Motor neuron (in vitro differentiated cells): ENCODE results near the gene IQCC. TPM values are rescaled to one million over a fixed set of nuclear protein-coding genes. Genes with fewer than 3 reads are reported as not detected.
A peak's percentile ranks its signal among the peaks of the same experiment; 100 is the strongest.

Experiments
- ATAC-seq, 8 experiments: fragments of 200-7000 bp; cut with Tn5 transposase; replicated peaks in 6 of 8; 2 replicates each; pipeline ENCODE4 v1.8.0; 2021; ENCODE audit warnings: mild to moderate bottlenecking in 8 of 8, moderate library complexity in 8 of 8
- H3K27ac ChIP-seq, 2 donors: fragments of 250-450 bp; sonication (Bioruptor Pico); 2 replicates each; pipeline ENCODE4 v1.9.0; 2021; ENCODE audit warnings: antibody characterized with exemption in 2 of 2, mild to moderate bottlenecking in 2 of 2, moderate library complexity in 1 of 2
- H3K4me1 ChIP-seq, 2 donors: fragments of 250-450 bp; sonication (Bioruptor Pico); replicated peaks in 1 of 2; 2 replicates each; pipeline ENCODE4 v1.6.1; 2021; ENCODE audit warnings: antibody characterized with exemption in 2 of 2, mild to moderate bottlenecking in 2 of 2, moderate library complexity in 1 of 2
- H3K4me3 ChIP-seq, 5 donors: fragments of 250-450 bp; sonication (Bioruptor Pico); 2 replicates each; pipeline ENCODE4 v1.9.0; 2021; ENCODE audit warnings: antibody characterized with exemption in 5 of 5, mild to moderate bottlenecking in 5 of 5, moderate library complexity in 4 of 5
- WGBS, 10 experiments: fragments of 450-650 bp; shearing (Covaris generic); methylation state at CpG; one replicate each; pipeline ENCODE4 v1.0.0; 2022; 5-methylcytosine and 5-hydroxymethylcytosine counted together
- in situ Hi-C, 9 experiments: fragments of 400-800 bp; cut with MboI; loops; one replicate each; pipeline ENCODE4 v1.15.0; 2021; ENCODE audit warnings: low sequenced_read_pairs in 9 of 9, low pct_unique_long_range_greater_than_20kb in 2 of 9; ENCODE audit not compliant: unreplicated experiment in 9 of 9
- total RNA-seq, 8 experiments: library from RNA; unstranded; fragments of 300-600 nt; gene quantifications; 2 replicates each; pipeline versions ENCODE4 v1.2.3 to v1.2.4, GENCODE V29; 2022

Gene IQCC
- total RNA-seq, 8 experiments from 2014 or later, result 0.97 to 13.7 (median 6.7) TPM

DNA sequence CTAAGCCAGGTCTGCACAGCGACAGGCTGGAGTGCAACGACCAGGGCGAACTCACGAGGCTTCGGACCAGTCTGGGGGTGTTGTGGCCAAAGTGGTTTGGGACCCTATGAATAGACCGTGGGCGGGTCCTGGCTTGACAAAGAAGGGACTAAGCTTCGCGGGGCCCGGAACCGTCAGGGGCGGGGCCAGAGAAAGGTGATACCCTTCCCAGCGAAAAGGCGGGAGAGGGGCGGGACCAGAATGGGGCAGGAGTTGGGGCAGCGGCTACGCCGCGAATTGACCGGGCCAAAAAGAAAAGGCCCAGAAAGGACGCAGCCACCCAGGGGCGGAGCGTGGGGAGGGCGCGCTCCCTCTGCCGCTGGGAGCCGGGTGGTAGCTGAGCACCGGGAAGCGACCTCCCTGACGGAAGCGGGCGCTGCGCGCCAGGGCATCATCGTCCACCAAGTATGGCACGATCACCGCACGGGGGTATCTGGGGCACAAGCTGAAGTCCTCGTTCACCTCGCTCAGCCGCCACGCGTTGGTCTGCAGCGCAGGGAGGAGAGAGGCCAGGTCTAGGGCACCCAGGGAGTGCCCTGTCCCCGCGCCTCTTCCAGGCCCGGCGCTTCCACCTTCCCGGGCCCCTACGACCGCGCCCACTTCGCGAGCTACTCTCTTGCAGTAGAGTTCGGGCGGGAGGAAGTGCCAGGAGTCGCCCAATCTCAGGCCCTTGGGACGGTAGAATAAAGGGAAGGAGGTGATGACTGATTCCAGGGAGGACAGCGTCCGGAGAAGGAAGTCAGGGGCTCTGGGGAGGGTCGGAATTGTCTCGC lies 34.9 kb downstream of the IQCC start:
- peak; percentile 42 to 78 (median 56) for ATAC-seq
- Histone ChIP-seq H3K27ac (peak overlapping the region in 1 of 2 donors; percentile 28), H3K4me3 (peak overlapping the region; percentile 15 to 41 (median 35)), H3K4me1 (peaks cover 10 to 22% of the 10 kb centered on the region in 2 donors)
- 0 to 18% (median 6%) methylated on average over 4 to 14 of the region's 62 CpGs; no CpG with 5 or more reads in 5 of the 10 experiments for WGBS, 10 experiments
- in situ Hi-C loops, result no loop called here

DNA sequence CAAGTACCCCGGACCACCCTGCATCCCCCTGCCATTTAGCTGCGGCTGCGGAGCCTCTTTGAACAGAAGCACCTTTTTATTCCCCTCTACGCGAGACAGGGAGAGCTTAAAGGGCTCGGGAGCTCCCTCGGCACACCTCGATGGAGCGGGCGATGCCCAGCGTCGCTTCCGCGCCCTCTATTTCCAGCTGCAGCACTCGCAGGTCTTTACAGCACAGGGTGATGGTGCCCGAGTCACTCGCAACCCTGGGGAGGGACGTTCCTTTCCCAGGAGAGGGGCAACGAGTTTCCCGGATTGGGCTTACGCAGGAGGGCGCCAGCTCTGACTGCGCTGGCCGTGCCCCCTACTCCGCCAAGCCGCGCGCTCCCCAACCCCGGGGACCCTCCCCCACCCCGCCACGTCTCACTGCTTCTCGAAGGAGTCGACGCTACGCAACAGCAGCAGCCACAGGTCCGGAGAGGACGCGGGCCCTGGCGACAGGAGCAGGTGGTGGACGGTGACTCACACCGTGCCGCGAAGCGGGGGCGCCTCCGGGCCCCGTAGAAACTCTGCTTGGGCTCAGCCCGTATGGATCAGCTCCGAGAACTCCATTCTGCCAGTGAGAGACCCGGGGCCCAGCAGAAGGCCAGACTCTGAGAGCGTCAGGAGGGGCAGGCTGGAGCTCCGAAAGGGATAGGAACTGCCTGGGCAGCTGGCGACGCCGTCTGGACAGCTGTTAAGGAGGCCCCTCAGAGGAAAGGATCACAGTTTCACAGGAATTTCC lies 35.7 kb downstream of the IQCC start:
- Histone ChIP-seq H3K4me1 (peaks cover 10 to 22% of the 10 kb centered on the region in 2 donors), H3K27ac (peak overlapping the region in 1 of 2 donors; percentile 28), H3K4me3 (peak overlapping the region; percentile 15 to 41 (median 35))
- 0 to 13% (median 1%) methylated on average over 3 to 19 of the region's 55 CpGs; no CpG with 5 or more reads in 4 of the 10 experiments for WGBS, 10 experiments
- in situ Hi-C loops, result no loop called here
- ATAC-seq, result peak; percentile 42 to 84 (median 76)

DNA sequence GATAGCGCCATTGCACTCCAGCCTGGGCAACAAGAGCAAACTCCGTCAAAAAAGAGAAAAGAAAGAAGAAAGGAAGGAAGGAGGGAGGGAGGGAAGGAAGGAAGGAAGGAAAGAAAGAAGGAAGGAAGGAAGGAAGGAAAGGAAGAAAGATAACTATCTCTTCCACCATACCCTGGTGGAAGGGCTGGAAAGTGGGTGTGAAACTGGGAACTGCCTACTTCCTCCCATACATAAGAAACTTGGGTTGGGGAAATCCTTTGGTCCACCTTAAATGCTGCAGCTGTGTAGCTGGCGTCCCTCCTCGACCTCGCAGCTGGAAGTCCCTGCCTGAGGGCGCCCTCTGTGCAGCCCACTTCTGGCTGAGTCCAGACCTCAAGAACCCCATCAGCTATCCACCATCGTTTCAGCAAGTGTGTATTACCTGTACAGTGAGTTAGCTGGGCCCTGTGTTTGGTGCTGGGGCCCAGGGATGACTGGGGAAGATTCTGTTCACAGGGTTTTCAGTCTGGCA lies 36.9 kb downstream of the IQCC start:
- Histone ChIP-seq H3K4me1 (peaks cover 10 to 22% of the 10 kb centered on the region in 2 donors), H3K4me3 (no peak overlapping the region), H3K27ac (no peak overlapping the region)
- WGBS, 10 experiments, result 20 to 100% (median 47%) methylated on average over 1 to 7 of the region's 7 CpGs; no CpG with 5 or more reads in 1 of the 10 experiments
- in situ Hi-C loops, result no loop called here
- ATAC-seq, result no peak

DNA sequence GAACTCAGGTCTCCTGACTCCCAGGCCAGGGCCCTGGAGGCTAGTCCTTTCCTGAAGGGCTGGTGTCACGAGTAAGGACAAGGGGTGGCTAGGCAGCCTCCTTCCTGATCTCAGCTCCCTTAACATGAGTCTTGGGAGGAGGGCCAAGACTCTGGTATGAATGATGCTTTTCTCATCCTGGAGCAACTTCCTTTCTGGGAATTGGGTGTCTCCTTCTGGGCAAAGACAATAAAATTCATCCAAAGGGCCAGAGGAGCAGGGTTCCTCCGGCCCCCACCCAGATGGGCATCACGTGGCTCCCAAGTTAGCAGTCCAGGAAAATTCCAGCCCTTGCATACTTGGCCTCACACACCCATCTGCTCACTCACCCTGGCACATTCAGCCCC lies 41.4 kb downstream of the IQCC start, which contains the start of gene FAM167B:
FAM167B (plus strand) TSS at position 335 of the 386 bp plus-strand sequence. CDS start 200 bp downstream, outside the sequence.
- no peak within 1 kb of the TSS for H3K27ac ChIP-seq
- WGBS, 10 experiments, result 0 to 90% (median 61%) methylated on average over 1 to 3 of the region's 3 CpGs; no CpG with 5 or more reads in 6 of the 10 experiments

DNA sequence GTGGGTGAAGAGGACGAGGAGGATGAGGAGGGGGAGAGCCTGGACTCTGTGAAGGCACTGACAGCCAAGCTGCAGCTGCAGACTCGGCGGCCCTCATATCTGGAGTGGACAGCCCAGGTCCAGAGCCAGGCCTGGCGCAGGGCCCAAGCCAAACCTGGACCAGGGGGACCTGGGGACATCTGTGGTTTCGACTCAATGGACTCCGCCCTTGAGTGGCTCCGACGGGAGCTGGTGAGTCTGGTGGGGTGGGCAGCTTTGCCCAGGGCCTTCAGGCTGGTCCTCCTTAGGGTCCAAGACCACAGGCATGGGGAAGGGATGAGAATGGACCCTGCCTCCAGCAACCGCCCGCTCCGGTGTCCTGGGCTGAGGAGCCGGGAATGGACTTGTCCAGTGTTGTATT lies 42.0 kb downstream of the IQCC start:
- in situ Hi-C loops, result no loop called here
- 60 to 100% (median 94%) methylated on average over 1 to 6 of the region's 12 CpGs; no CpG with 5 or more reads in 6 of the 10 experiments for WGBS, 10 experiments
- peaks cover 23 to 31% of the 10 kb centered on the region in 2 donors for H3K4me1 ChIP-seq
- H3K27ac ChIP-seq, result no peak overlapping the region
- no peak overlapping the region for H3K4me3 ChIP-seq
- ATAC-seq, result peak in 2 of 8 experiments; percentile 2

More for the DNA sequence above, 41.4 kb downstream of the IQCC start, which contains the start of gene FAM167B:
- in situ Hi-C loops, result no loop called here
- peak in 3 of 8 experiments; percentile 78 to 83 (median 81) for ATAC-seq
- Histone ChIP-seq H3K4me1 (peaks cover 23 to 31% of the 10 kb centered on the region in 2 donors), H3K4me3 (no peak within 1 kb of the TSS)

DNA sequence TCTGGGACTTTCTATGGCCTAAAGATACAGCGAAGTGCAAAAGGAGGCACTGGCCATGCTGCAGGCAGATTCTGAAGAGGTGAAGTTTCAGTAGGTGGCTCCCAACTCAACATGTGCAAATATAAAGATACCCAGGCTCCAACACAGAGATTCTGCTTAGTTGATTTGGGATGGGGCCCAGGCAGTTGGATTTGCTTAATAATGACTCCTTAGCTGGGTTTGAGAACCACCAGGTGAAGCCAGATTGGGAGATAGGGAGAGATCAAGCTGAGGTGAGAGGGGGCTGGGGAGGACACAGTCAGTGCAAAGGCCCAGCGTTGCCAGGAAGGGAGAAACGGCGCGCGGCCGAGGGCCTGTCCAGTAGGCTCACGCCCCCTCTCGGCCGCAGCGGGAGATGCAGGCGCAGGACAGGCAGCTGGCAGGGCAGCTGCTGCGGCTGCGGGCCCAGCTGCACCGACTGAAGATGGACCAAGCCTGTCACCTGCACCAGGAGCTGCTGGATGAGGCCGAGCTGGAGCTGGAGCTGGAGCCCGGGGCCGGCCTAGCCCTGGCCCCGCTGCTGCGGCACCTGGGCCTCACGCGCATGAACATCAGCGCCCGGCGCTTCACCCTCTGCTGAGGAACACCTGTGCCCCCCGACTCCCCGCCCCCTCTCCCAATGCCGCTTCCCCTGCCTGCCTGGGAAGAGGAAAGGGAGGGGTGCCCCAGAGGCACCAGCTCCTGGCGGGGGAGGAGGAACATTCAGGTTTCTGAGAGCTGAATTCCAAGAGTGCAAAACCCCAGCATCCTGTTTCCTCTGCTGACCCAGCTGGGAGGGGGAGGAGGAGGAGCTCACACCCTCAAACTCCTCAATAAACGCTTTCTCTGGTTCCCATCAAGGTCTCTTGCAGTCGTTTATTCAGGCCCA lies 42.8 kb downstream of the IQCC start:
- in situ Hi-C loops, result no loop called here
- peak overlapping the region in 1 of 2 donors; percentile 34 for H3K27ac ChIP-seq
- peaks cover 23 to 27% of the 10 kb centered on the region in 2 donors for H3K4me1 ChIP-seq
- WGBS, 10 experiments, result 0 to 58% (median 40%) methylated on average over 1 to 8 of the region's 31 CpGs; no CpG with 5 or more reads in 1 of the 10 experiments
- ATAC-seq, result peak; percentile 27 to 58 (median 44)
- no peak overlapping the region for H3K4me3 ChIP-seq

DNA sequence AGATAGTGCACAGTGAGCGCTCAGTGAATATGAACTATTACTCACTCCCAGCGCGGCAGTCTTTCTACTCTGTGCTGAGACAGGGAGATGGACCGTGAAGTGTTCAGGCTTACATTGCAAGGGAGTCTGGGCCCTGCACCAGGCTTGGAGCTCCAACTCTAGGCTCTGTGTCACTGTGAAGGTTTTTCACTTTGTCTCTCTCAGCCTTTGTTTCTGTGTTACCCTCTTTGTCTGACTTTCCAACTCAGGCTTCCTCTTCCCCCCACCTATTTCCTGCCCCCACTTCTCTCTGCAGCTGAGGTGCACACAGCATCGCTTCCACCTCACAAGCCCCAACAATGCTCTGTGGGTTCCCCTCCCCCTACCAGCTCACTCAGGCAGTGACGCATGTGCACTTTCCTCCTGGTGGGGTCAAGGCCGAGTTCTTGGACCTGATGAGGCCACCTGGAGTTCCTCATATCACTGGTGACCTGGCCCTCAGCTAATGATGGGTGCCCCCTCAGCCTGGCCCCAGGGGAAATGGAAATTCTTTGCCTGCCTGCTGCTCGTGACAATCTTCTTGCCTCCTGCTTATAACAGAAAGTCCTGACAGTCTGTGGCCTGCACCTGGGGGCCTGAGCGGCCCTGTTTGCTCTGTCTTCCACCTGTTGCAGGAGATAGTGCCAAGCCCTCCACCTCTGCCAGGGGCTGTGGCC lies 44.5 kb downstream of the IQCC start:
- Histone ChIP-seq H3K4me3 (no peak overlapping the region), H3K4me1 (peaks cover 23 to 27% of the 10 kb centered on the region in 2 donors), H3K27ac (peak overlapping the region; percentile 42 to 68)
- in situ Hi-C loops, result no loop called here
- ATAC-seq, result peak in 5 of 8 experiments; percentile 62 to 82 (median 78)
- WGBS, 10 experiments, result 33 to 92% (median 50%) methylated on average over 1 to 8 of the region's 9 CpGs; no CpG with 5 or more reads in 2 of the 10 experiments

DNA sequence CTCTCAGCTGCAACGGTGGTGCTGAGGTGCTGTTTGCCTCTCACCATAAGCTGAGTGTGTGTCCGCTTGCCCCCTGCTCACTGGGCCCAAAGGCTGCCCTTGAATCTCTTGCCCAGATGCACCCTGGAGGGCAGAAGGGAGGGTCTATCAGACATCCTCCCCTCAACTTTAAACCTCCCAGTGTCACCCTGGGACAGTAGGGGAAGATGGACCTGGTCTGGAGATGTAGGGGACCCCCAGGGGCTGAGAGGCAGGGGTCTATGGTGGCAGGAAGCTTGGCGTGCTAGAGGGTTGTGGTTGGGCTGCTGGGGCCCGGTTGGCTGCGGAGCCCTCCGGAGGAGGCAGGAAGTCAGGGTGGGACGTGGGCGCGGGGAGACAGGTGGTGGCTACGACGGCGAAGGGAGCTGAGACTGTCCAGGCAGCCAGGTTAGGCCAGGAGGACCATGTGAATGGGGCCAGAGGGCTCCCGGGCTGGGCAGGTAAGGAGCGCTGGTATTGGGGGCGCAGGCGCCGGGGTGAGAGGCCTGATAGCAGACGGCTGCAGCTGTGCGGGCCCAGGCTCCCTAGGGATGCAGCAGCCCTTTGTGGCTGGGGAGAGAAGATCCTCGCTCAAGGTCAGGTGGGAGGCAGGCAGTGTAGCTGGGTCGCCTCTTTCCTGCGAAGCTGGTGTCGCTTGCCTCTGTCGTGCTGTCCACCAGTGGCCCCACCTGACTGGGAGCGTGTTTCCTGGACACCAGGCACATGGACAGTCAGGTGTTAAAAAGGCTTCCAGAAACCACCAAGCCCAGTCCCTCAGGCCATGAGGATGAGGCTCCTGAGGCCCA lies 45.6 kb downstream of the IQCC start, which contains the start of gene LCK:
LCK (plus strand) TSS at position 373 of the 824 bp plus-strand sequence. CDS start 23,065 bp downstream, outside the sequence.
- Histone ChIP-seq H3K4me1 (peaks cover 23 to 27% of the 10 kb centered on the region in 2 donors), H3K4me3 (no peak within 1 kb of the TSS), H3K27ac (peak within 1 kb of the TSS; percentile 42 to 68)
- in situ Hi-C loops, result no loop called here
- 0 to 100% (median 88%) methylated on average over 1 to 19 of the region's 25 CpGs; no CpG with 5 or more reads in 3 of the 10 experiments for whole genome bisulfite sequencing, 10 experiments
- peak in 2 of 8 experiments; percentile 3 to 4 for ATAC-seq

DNA sequence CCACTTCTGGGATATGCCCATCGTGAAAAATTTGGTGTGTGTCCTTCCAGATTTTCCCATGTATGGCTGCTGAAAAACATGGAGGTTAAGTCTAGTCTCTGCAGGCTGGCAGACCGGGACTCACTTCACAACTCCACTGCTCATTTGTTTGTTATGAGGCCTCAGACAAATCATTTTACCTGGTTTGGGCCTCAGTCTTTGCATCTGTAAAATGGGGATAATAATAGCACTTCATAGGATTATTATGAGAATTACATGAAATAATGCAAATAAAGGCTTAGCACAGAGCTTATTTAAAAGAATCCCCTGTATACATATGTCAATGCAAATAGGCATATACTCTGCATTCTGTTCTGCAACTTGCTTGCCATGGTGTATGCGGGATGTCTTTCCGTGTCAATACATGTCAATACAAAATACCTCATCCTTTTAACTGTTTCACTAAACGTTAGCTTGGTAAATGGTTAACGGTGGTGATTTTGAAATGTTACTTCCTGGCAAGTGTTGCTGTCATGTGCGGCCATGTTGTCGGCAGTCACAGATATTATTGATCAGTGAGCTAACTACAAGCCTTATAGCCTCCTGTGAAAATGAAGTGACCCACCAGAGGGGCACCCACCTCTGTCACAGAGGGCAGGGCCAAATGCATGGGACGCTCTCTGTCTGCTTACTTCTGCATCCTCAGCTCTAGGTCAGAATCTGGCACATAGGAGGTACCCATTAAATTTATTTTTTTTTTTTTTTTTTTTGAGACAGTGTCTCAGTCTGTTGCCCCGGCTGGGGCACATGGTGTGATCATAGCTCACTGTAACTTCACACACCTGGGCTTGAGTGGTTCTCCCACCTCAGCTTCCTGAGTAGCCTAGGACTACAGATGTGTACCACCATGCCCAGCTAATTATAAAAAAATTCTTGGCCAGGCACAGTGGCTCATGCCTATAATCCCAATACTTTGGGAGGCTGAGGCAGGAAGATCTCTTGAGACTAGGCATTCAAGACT lies 49.9 kb downstream of the IQCC start:
- in situ Hi-C loops, result no loop called here
- no peak for ATAC-seq
- H3K4me3 ChIP-seq, result no peak overlapping the region
- 22 to 100% (median 90%) methylated on average over 1 to 10 of the region's 10 CpGs for WGBS, 10 experiments
- peaks cover 8 to 13% of the 10 kb centered on the region in 2 donors for H3K4me1 ChIP-seq
- no peak overlapping the region for H3K27ac ChIP-seq
